ENCODE results near the gene KRT2.
A peak's percentile ranks its signal among the peaks of the same experiment; 100 is the strongest.

DNA sequence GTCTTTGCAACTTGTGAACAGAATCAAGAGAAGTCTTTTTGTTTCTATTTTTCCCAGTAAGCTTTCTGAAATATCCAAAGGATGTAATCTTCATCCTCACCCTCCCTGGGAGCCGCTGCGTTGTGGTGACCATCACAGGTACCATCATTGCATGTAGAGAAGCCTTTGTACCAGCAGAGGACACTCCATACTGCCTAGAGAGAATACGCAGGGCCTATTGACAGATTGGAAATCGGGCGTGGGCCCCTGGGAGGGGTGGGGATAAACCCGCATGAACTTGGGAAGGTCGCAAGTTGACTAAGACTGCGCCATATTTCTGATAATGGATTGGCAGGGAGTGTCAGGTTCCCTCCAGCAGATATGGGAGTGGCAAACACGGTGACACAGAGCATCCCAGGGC, 15.5 kb upstream of the KRT2 start:
- TF ChIP-seq, protein P1, sequence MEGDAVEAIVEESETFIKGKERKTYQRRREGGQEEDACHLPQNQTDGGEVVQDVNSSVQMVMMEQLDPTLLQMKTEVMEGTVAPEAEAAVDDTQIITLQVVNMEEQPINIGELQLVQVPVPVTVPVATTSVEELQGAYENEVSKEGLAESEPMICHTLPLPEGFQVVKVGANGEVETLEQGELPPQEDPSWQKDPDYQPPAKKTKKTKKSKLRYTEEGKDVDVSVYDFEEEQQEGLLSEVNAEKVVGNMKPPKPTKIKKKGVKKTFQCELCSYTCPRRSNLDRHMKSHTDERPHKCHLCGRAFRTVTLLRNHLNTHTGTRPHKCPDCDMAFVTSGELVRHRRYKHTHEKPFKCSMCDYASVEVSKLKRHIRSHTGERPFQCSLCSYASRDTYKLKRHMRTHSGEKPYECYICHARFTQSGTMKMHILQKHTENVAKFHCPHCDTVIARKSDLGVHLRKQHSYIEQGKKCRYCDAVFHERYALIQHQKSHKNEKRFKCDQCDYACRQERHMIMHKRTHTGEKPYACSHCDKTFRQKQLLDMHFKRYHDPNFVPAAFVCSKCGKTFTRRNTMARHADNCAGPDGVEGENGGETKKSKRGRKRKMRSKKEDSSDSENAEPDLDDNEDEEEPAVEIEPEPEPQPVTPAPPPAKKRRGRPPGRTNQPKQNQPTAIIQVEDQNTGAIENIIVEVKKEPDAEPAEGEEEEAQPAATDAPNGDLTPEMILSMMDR (conservative IDR thresholded peaks at IDR 0.05; ENCODE audit: low read depth, low read length), result peak; percentile 17; the same call in 1 of the 2 replicates
- TF ChIP-seq FOS (IDR thresholded peaks at IDR 0.05; ENCODE audit: low read depth, low read length), result no peak
- no peak for TF ChIP-seq MAZ (IDR thresholded peaks at IDR 0.05; ENCODE audit: borderline replicate concordance, low read depth, low read length)
- no peak for TF ChIP-seq POLR2A (IDR thresholded peaks at IDR 0.05; ENCODE audit: low read depth, low read length)
- TF ChIP-seq, protein P2, sequence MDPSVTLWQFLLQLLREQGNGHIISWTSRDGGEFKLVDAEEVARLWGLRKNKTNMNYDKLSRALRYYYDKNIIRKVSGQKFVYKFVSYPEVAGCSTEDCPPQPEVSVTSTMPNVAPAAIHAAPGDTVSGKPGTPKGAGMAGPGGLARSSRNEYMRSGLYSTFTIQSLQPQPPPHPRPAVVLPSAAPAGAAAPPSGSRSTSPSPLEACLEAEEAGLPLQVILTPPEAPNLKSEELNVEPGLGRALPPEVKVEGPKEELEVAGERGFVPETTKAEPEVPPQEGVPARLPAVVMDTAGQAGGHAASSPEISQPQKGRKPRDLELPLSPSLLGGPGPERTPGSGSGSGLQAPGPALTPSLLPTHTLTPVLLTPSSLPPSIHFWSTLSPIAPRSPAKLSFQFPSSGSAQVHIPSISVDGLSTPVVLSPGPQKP (IDR thresholded peaks at IDR 0.05; ENCODE audit: borderline replicate concordance, low read depth, low read length), result no peak
- TF ChIP-seq MAFK (IDR thresholded peaks at IDR 0.05; ENCODE audit: low read depth, low read length), result no peak
- TF ChIP-seq, protein P3, sequence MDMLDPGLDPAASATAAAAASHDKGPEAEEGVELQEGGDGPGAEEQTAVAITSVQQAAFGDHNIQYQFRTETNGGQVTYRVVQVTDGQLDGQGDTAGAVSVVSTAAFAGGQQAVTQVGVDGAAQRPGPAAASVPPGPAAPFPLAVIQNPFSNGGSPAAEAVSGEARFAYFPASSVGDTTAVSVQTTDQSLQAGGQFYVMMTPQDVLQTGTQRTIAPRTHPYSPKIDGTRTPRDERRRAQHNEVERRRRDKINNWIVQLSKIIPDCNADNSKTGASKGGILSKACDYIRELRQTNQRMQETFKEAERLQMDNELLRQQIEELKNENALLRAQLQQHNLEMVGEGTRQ (IDR thresholded peaks at IDR 0.05; ENCODE audit: low read depth, low read length), result no peak

Measured in IMR-90 (cell line).